Measurements from ENCODE around the gene ADARB2.

ADARB2 gene

GRCh38 chr10:1216574-1217236 is 520.6 kb downstream of the ADARB2 start:
- TF ChIP-seq REST (IDR thresholded peaks at IDR 0.05; ENCODE audit: insufficient read depth in 1 of 2, low read depth in 2 of 2, low read length in 2 of 2) = no peak
- TF ChIP-seq SIN3A (IDR thresholded peaks at IDR 0.05; ENCODE audit: borderline replicate concordance, insufficient read depth, low read length) = no peak
- TF ChIP-seq FOXP2 (optimal IDR thresholded peaks at IDR 0.05; ENCODE audit: borderline replicate concordance, extremely low read depth, extremely low read length, insufficient read depth) = no peak

GRCh38 chr10:1215862-1216573 is 521.3 kb downstream of the ADARB2 start:
- TF ChIP-seq SIN3A (IDR thresholded peaks at IDR 0.05; ENCODE audit: borderline replicate concordance, insufficient read depth, low read length) = no peak
- TF ChIP-seq POLR2AphosphoS5 (IDR thresholded peaks at IDR 0.05; ENCODE audit: low read depth, low read length) = no peak
- no peak for TF ChIP-seq FOXP2 (optimal IDR thresholded peaks at IDR 0.05; ENCODE audit: borderline replicate concordance, extremely low read depth, extremely low read length, insufficient read depth)
- no peak for TF ChIP-seq TAF1 (IDR thresholded peaks at IDR 0.05; ENCODE audit: borderline replicate concordance, insufficient read depth, low read length)
- no peak for TF ChIP-seq REST (IDR thresholded peaks at IDR 0.05; ENCODE audit: insufficient read depth in 1 of 2, low read depth in 2 of 2, low read length in 2 of 2)

- TF ChIP-seq FOXP2 (optimal IDR thresholded peaks at IDR 0.05; ENCODE audit: borderline replicate concordance, extremely low read depth, extremely low read length, insufficient read depth) (no peak), REST (IDR thresholded peaks at IDR 0.05; ENCODE audit: insufficient read depth in 1 of 2, low read depth in 2 of 2, low read length in 2 of 2) (no peak), SIN3A (IDR thresholded peaks at IDR 0.05; ENCODE audit: borderline replicate concordance, insufficient read depth, low read length) (no peak), TAF1 (IDR thresholded peaks at IDR 0.05; ENCODE audit: borderline replicate concordance, insufficient read depth, low read length) (no peak), POLR2AphosphoS5 (IDR thresholded peaks at IDR 0.05; ENCODE audit: low read depth, low read length) (no peak)
Observed at GRCh38 chr10:1214882-1215540, 522.3 kb downstream of the ADARB2 start.

GRCh38 chr10:1214071-1214675 is 523.2 kb downstream of the ADARB2 start:
- TF ChIP-seq POLR2AphosphoS5 (IDR thresholded peaks at IDR 0.05; ENCODE audit: low read depth, low read length) (no peak), SIN3A (IDR thresholded peaks at IDR 0.05; ENCODE audit: borderline replicate concordance, insufficient read depth, low read length) (no peak), REST (IDR thresholded peaks at IDR 0.05; ENCODE audit: insufficient read depth in 1 of 2, low read depth in 2 of 2, low read length in 2 of 2) (no peak), TAF1 (IDR thresholded peaks at IDR 0.05; ENCODE audit: borderline replicate concordance, insufficient read depth, low read length) (no peak), FOXP2 (optimal IDR thresholded peaks at IDR 0.05; ENCODE audit: borderline replicate concordance, extremely low read depth, extremely low read length, insufficient read depth) (no peak)
